SK-N-SH (cell line): ENCODE results near the gene FAM222B.

Experiments used
- CTCF ChIP-seq: fragments of 200-600 bp; sonication (generic); IDR thresholded peaks from 2 replicates; pipeline ENCODE4 v1.6.1; 2017; ENCODE audit warnings: antibody characterized with exemption, mild to moderate bottlenecking, moderate library complexity
- EP300 ChIP-seq, 2 experiments: IDR thresholded peaks; 2 replicates each; pipeline versions ENCODE4 v1.4.0 to v1.6.1; 2012; ENCODE audit warnings: borderline replicate concordance in 1 of 2, low read depth in 1 of 2, low read length in 1 of 2
- EZH2phosphoT487 ChIP-seq: fragments of 200-600 bp; sonication (generic); IDR thresholded peaks from 2 replicates; pipeline ENCODE4 v1.6.1; 2017; ENCODE audit warnings: low read depth, mixed run types, mild to moderate bottlenecking, antibody characterized with exemption, moderate library complexity, borderline replicate concordance
- GATA2 ChIP-seq: sonication (generic); formaldehyde crosslinking; IDR thresholded peaks from 2 replicates; pipeline ENCODE4 v1.5.0; 2020; ENCODE audit warnings: mild to moderate bottlenecking, missing genetic modification reagents
- MAX ChIP-seq: IDR thresholded peaks from 2 replicates; pipeline ENCODE4 v1.4.0; 2012; ENCODE audit warnings: low read depth
- MXI1 ChIP-seq: IDR thresholded peaks from 2 replicates; pipeline ENCODE4 v1.6.1; 2012; ENCODE audit warnings: mild to moderate bottlenecking, low read depth, low read length, improper control_type of control experiment
- POLR2AphosphoS5 ChIP-seq: IDR thresholded peaks from 2 replicates; pipeline ENCODE4 v1.6.1; 2012; ENCODE audit warnings: low read depth, low read length
- RAD21 ChIP-seq: IDR thresholded peaks from 2 replicates; pipeline ENCODE4 v1.6.1; 2012; ENCODE audit warnings: mild to moderate bottlenecking, low read length
- TAF1 ChIP-seq: IDR thresholded peaks from 2 replicates; pipeline ENCODE4 v1.6.1; 2012; ENCODE audit warnings: low read depth, mild to moderate bottlenecking, low read length, moderate library complexity, borderline replicate concordance
- TCF12 ChIP-seq: IDR thresholded peaks from 2 replicates; pipeline ENCODE4 v1.4.0; 2012
- TEAD4 ChIP-seq: IDR thresholded peaks from 2 replicates; pipeline ENCODE4 v1.4.0; 2012; ENCODE audit warnings: mild to moderate bottlenecking, borderline replicate concordance; ENCODE audit not compliant: insufficient read depth
- TF ChIP-seq, protein P1 (sequence below): IDR thresholded peaks from 2 replicates; pipeline ENCODE4 v1.4.0; 2012; ENCODE audit warnings: low read depth, borderline replicate concordance

- TF ChIP-seq TAF1 (no peak), CTCF (peak; percentile 33), TEAD4 (no peak), EZH2phosphoT487 (no peak), TCF12 (no peak), MXI1 (no peak), RAD21 (no peak), MAX (no peak), POLR2AphosphoS5 (no peak), EP300 (IDR thresholded peaks at IDR 0.05; ENCODE audit: borderline replicate concordance in 1 of 2, low read depth in 1 of 2, low read length in 1 of 2) (no peak), GATA2 (CRISPR knock-in tag) (no peak)
- TF ChIP-seq, protein P1, sequence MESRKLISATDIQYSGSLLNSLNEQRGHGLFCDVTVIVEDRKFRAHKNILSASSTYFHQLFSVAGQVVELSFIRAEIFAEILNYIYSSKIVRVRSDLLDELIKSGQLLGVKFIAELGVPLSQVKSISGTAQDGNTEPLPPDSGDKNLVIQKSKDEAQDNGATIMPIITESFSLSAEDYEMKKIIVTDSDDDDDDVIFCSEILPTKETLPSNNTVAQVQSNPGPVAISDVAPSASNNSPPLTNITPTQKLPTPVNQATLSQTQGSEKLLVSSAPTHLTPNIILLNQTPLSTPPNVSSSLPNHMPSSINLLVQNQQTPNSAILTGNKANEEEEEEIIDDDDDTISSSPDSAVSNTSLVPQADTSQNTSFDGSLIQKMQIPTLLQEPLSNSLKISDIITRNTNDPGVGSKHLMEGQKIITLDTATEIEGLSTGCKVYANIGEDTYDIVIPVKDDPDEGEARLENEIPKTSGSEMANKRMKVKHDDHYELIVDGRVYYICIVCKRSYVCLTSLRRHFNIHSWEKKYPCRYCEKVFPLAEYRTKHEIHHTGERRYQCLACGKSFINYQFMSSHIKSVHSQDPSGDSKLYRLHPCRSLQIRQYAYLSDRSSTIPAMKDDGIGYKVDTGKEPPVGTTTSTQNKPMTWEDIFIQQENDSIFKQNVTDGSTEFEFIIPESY, result no peak
Measured at GRCh38 chr17:28720247-28720996, 122.2 kb downstream of the FAM222B start.
